NCI-H128 (cell line): ENCODE data around the gene ABCG5.

ENCODE experiments used
- DNase-seq: peaks from one replicate; lab custom pipeline; 2025; ENCODE audit not compliant: unreplicated experiment; lab: John Stamatoyannopoulos, UW

ABCG5 gene

GRCh38 chr2:43838560-43839267 is at the start of gene ABCG5, which contains the start of gene ABCG8:
TSS of gene ABCG5 (minus strand) at chr2:43838839. CDS start at chr2:43838679, 160 bp downstream.
TSS of gene ABCG8 (plus strand) at chr2:43838971. CDS start at chr2:43839054, 83 bp downstream.
- DNase-seq = no peak

- DNase-seq = no peak
Measured at GRCh38 chr2:43887176-43887575, 48.5 kb upstream of the ABCG5 start.

- DNase-seq = no peak
Measured at GRCh38 chr2:43885132-43885632, 46.5 kb upstream of the ABCG5 start.

- no peak for DNase-seq
Measured at GRCh38 chr2:43884689-43885088, 46.0 kb upstream of the ABCG5 start.

GRCh38 chr2:43882312-43882711 is 43.7 kb upstream of the ABCG5 start:
- no peak for DNase-seq

- no peak for DNase-seq
Measured at GRCh38 chr2:43880952-43881351, 42.3 kb upstream of the ABCG5 start.

GRCh38 chr2:43880471-43880870 is 41.8 kb upstream of the ABCG5 start:
- no peak for DNase-seq

GRCh38 chr2:43879261-43879660 is 40.6 kb upstream of the ABCG5 start:
- DNase-seq = no peak

- DNase-seq = peak; percentile 30
Measured at GRCh38 chr2:43877782-43878464, 39.3 kb upstream of the ABCG5 start.

GRCh38 chr2:43874776-43875451 is 36.3 kb upstream of the ABCG5 start:
- no peak for DNase-seq

- DNase-seq = no peak
Measured at GRCh38 chr2:43872151-43872550, 33.5 kb upstream of the ABCG5 start.

GRCh38 chr2:43855292-43855691 is 16.7 kb upstream of the ABCG5 start:
- no peak for DNase-seq

- DNase-seq = no peak
Measured at GRCh38 chr2:43854671-43855070, 16.0 kb upstream of the ABCG5 start.

- no peak for DNase-seq
Measured at GRCh38 chr2:43853141-43854081, 14.8 kb upstream of the ABCG5 start.

GRCh38 chr2:43852196-43852730 is 13.6 kb upstream of the ABCG5 start:
- DNase-seq = no peak

GRCh38 chr2:43851011-43851980 is 12.7 kb upstream of the ABCG5 start:
- DNase-seq = no peak

- DNase-seq = no peak
Measured at GRCh38 chr2:43848214-43848613, 9.6 kb upstream of the ABCG5 start.

GRCh38 chr2:43846140-43846793 is 7.6 kb upstream of the ABCG5 start:
- no peak for DNase-seq

- DNase-seq = no peak
Measured at GRCh38 chr2:43845181-43845580, 6.5 kb upstream of the ABCG5 start.
